Cortex of kidney (tissue), 1 donor: ENCODE measurements around the gene ZSWIM5.
"Not testable (repeated sequence)": the region's sequence is repeated elsewhere in the genome, so short reads cannot be mapped to it uniquely, and the experiment has no call there.

Experiments used
- DNase-seq: peaks from one replicate; lab custom pipeline; 2025; lab: John Stamatoyannopoulos, UW

The ZSWIM5 gene

DNA sequence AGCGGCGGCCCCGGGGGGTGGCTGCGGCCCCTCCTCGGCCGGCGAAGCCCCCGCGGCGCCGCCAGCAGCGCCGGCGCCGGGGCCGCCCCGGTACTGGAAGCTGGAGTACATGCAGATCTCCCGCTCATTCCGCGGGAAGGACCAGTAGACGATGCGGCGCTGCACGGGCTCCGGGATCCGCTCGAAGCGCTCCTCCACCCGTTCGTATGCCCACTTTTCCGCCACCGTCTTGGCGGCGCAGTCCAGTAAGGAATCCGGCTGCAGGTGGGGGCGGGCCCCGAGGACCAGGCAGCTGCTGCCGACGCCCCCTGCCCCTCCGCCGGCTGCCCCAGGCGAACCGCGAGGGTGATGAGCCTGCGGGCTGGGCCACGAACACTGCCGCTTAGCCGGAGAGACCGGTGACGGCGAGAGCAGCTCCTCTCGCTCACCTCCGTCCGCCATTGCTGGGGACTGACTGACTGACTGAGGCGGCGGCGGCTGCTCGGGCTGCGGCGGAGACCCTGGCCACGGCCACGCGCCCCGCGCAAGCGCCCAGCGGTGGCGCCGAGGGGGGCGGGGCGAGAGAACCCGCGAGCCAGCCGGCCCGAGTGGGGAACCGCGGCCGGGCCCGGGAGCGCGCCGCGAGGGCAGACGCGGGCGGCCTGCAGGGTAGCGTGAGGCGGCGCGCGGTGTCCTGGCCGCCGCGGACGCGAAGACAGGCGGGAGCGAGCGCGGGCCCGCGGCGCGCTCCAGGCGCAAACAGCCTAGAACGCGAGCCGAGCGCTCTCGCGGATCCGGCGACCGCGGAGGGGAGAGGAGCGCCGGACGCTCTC lies at the start of gene ZSWIM5:
Gene ZSWIM5 (minus strand): TSS at position 696 of the 812 bp plus-strand sequence. CDS start 255 bp downstream, at position 441.
- peak; percentile 33 for DNase-seq

DNA sequence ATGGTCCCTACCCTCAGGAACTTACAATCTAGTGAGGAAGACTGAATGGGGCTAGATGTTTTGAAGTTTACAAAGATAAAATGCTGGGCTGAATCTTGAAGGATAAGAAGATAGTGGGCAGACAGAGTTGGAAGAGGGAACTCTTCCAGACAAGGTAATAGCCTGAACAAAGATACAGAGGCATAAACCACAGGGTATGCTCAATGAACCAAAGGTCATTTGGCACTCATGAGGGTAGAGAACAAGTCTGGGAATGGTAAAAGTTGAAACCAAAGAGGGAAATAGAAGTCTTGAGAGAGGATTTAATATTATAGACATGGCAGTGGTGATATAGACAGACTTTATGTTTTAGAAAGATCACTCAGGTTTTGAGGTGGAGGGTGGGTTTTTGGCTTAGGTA lies 48.1 kb upstream of the ZSWIM5 start:
- no peak for DNase-seq

DNA sequence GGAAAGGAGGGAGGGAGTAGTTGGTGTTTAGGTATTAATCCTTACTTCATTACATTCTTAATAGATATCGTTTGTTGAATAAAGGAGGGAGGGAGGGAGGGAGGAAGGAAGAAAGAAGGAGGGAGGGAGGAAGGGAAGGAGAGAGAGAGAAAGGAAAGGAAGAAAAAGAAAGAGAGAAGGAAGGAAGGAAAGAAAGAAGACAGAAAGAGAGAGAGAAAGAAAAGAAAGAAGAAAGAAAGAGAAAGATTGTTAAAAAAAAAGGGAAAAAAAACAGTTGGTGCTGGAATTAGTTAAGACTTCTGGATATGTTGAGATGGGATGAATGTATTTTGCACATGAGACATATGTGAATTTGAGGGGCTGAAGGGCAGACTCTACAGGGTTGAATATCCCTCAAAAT lies 44.1 kb upstream of the ZSWIM5 start:
- DNase-seq, result no peak

DNA sequence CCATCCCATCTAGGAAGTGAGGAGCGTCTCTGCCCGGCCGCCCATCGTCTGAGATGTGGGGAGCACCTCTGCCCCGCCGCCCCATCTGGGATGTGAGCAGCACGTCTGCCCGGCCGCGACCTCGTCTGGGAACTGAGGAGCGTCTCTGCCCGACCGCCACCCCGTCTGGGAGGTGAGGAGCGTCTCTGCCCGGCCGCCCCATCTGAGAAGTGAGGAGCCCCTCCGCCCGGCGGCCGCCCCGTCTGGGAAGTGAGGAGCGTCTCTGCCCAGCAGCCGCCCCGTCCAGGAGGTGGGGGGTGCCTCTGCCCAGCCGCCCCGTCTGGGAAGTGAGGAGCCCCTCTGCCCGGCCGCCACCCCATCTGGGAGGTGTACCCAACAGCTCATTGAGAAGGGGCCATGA lies 41.6 kb upstream of the ZSWIM5 start:
- DNase-seq, result not testable (repeated sequence)

DNA sequence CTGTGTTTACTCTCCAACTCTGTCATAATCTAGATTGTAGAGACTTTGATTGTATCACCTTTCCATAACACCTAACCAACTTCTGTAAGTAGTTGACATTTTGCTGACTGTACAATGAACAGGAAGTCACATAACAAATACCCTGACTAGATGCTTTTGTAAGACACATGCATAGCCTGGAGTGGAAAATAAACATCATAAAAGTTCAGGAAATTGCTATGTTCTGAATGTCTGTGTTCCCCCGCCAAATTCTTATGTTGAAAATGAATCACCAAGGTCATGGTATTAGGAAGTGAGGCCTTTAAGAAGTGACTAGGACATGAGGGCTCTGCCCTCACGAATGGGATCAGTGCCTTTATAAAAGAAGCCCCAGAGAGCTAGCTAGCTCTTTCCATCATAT lies 40.4 kb upstream of the ZSWIM5 start:
- DNase-seq, result no peak

DNA sequence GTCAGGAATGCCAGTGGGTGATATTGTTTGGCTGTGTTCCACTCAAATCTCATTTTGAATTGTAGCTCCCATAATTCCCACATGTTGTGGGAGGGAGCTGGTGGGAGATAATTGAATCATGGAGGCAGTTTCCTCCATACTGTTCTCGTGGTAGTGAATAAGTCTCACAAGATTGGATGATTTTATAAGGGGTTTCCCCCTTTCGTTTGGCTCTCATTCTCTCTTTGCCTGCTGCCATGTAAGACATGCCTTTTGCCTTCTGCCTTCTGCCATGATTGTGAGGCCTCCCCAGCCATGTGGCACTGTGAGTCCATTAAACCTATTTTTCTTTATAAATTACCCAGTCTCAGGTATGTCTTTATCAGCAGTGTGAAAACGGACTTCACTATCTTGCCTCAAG lies 40.0 kb upstream of the ZSWIM5 start:
- DNase-seq, result not testable (repeated sequence)

DNA sequence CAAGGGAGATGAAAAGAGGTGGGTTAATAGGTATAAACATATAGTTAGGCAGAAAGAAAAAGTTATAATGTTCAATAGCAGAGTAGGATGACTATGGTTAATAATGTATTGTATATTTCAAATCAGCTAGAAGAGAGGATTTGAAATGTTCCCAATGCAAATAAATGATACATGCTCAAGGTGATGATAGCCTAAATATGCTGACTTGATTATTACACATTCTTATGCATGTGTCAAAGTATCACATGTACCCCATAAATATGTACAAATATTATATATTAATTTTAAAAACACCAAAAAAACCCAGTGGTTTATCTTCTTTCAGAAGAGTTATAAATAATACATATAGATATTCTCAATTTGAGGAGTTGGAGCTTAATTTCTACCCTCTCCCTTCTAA lies 38.3 kb upstream of the ZSWIM5 start:
- DNase-seq, result no peak

DNA sequence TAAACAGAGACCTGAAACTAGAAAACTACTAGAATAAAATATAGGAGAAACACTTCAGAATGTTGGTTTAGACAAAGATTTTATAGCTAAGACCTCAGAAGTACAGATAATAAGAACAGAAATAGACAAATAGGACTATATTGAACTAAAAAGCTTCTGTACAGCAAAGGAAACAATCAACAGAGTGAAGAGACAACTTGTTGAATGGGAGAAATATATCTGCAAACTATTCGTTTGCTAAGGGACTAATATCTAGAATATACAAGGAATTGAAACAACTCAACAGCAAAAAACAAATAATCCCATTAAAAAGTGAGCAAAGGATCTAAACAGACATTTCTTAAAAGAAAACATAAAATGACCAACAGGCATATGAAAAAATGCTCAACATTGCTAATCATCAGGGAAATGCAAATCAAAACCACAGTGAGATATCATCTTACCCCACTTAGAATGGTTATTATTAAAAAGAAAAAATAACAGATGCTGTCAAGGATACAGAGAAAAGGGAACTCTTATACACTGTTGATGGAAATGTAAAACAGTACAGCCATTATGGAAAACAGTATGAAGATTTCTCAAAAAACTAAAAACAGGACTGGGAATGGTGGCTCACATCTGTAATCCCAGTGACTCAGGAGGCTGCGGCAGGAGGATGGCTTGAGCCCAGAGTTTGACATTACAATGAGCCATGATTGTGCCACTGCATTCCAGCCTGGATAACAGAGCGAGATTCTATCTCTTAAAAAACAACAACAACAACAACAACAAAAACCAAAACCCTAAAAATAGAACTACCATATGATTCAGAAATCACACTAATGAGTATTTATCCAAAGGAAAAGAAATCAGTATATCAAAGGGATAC lies 37.3 kb upstream of the ZSWIM5 start:
- DNase-seq, result no peak

DNA sequence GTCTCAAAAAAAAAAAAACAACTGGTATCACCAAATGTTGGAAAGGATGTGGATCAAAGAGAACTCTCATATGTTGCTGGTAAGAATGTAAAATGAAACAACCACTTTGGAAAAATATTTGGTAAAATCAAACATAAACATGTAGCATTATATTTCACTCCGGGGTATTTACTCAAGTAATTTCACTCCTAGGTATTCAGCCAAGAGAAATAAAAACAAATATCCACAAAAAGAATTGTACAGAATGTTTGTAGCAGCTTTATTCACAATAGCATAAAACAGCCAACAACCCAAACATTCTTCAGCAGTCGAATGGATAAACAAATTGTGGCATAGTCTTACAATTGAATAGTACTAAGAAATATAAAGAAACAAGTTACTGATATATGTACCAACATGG lies 32.4 kb upstream of the ZSWIM5 start:
- no peak for DNase-seq

DNA sequence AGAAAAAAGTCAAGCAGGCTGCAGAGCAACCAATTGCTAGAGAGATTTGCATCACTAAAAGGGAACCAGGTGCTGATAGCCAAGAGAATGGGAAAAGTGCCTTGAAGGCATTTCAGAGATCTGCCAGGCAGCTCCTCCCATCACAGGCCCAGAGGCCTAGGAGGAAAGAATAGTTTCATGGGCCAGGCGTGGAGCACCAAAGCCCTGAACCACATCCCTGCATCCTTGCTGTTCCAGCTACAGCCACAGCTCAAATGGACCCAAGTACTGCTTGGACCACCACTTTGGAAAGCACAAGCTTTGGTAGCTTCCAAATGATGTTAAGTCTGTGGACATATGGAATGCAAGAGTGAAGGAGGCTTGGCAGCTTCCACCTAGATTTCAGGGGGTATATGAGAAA lies 29.7 kb upstream of the ZSWIM5 start:
- DNase-seq, result no peak

DNA sequence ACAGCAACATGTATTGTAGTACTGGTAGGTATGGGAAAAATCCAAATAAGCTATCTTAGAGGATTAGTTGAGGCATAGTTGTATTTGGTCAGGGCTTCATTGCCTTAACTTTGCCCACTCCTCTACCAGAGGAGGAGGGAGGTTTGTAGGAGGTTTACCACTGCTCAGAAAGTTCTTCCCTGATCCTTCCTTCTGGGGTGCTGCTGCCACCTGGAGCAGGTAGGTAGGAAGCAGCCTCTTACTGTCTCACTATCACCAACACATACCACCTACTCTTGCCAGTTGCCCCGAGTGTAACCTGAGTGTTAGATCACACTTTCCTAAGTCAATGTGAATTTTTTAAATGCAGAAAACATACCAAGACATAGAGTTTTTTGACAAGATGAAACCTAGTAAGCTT lies 24.1 kb upstream of the ZSWIM5 start:
- no peak for DNase-seq

DNA sequence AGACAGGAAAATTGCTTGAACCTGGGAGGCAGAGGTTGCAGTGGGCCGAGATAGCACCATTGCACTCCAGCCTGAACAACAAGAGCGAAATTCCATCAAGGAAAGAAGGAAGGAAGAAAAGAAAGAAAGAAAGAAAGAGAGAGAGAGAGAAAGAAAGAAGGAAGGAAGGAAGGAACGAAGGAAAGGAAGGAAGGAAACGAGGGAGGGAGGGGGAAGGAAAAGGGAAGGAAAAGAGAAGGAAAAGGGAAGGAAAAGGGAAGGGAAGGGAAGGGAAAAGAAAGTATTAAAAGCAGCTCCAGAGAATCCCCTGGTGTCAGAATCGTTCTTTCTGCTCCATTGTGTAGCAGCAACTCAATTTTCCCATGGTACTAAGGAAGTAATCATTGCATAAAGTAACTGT lies 19.2 kb upstream of the ZSWIM5 start:
- no peak for DNase-seq

DNA sequence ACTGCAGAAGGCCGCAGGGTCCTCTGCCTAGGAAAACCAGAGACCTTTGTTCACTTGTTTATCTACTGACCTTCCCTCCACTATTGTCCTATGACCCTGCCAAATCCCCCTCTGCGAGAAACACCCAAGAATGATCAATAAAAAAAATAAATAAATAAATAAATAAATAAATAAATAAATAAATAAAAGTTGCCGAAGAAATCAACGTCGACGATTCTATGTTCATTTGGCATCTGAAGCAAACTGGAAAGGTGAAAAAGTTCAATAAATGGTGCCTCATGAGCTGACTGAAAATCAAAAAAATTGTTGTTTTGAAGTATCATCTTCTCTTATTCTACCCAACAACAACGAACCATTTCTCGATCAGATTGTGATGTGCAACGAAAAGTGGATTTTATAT lies 17.3 kb upstream of the ZSWIM5 start:
- DNase-seq, result not testable (repeated sequence)

DNA sequence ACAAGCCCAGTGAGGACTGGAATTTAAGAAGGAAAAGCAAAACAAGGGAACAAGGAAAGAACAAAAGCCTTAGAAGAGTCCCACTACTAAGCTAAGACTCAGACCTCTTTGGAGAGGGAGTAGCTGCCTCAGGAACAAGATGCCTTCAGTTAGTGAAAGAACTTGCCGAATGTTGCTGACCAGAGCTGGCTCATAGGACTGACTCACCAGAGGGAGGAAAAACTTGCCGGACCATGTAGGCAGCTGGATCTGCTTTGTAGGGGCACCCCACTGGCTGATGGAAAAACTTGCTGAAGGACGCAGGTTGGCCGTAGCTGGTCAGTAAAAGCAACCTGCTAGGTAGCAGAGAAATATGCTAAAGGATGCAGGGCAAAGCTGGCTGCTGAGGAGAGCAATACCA lies 15.3 kb upstream of the ZSWIM5 start:
- DNase-seq, result no peak

DNA sequence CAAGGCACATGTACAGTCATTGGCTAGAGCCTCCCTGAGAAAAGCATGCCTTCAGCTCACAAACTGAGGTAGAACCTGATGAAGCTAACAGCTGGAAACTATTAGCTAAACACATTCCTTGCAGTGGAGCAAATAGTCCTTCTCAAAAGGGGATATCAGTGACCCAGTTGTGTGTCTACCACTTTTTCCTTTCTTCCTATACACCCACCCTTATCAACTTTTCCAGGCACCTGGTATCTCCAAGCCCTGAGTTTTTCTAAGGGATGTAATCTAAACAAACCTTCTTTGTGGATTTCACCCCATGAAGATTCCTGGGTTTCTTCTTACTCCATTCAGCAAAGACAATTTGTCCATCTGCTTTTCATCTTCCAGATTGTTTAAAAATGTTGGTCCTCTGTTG lies 10.5 kb upstream of the ZSWIM5 start:
- DNase-seq, result no peak

DNA sequence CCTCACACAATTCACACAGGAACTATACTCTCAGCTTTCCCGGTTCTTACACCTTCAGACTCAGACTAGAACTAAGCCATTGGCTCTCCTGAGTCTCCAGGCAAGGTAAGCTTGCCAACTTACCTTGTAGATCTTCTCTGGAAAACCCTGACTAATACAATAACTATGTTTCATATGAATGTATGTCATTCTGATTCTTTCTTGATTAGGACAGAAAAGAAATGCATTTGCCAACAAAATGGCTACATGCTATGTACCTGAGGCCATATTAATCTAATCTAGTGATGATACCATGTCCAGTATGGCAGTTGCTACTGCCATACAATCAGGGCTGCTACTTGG lies 9.8 kb upstream of the ZSWIM5 start:
- DNase-seq, result no peak

DNA sequence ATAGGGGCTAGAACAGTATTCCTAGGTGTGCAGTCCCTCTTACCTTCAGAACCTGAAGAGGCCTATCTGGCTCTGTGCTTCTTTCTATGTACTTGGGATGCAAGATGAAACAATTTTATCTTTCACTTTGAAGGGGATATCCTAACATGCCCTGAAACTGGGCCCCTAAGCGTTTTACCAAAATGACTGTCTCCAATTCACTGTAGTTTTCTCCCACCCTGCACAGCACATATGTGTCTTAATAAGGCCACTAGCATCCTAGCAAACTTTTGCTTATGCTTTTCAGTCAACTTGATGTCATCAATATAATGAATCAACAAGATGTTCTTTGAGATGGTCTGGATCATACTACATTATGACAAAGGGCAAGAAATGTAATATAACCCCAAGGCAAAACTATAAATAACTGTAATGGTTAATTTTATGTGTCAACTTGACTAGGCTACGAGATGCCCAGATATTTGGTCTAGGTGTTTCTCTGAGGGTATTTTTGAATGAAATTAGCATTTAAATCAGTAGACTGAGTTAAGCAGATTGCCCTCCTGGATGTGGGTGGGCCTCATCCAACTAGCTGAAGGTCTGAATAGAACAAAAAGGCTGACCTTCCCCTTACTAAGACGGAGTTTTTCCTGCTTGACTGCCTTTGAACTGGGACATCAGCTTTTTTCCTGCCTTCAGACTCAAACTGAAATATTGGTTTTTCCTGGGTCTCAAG lies 9.2 kb upstream of the ZSWIM5 start:
- DNase-seq, result no peak

DNA sequence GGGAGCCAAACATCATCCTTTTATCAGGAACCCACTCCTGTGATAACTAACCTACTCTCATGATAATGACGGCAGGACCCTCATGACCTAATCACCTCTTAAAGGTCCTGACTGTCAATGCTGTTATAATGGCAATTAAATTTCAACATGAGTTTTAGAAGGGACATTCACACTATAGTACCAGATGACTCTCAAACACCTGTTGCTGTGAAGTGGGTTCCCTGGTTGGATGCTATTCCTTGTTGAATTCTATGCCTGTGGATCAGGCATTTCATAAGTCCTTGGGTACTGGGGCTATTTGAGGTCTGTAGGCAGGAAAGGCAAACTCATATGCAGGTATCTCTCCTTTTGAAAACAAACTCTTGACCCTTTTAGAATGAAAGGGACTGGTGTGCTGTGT lies 7.5 kb upstream of the ZSWIM5 start:
- no peak for DNase-seq

DNA sequence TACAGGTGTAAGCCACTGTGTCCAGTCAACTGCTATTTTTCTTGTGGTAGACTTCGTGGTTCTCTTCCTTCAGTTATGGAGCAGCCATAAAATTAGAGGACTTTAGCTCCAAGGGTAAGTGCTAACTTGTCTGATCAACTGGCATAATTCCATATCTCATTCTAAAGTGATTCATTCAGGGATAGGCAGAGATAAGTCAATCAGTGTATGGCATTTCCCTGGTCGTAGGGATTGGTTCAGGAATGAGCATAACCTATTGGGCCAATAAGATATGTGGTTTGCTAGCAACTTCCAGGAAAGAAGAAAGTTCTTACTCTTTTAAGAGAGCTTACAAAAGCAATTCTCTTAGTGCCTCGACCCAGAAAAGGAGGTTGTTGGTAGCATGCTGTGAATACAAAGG lies 4.7 kb upstream of the ZSWIM5 start:
- no peak for DNase-seq

DNA sequence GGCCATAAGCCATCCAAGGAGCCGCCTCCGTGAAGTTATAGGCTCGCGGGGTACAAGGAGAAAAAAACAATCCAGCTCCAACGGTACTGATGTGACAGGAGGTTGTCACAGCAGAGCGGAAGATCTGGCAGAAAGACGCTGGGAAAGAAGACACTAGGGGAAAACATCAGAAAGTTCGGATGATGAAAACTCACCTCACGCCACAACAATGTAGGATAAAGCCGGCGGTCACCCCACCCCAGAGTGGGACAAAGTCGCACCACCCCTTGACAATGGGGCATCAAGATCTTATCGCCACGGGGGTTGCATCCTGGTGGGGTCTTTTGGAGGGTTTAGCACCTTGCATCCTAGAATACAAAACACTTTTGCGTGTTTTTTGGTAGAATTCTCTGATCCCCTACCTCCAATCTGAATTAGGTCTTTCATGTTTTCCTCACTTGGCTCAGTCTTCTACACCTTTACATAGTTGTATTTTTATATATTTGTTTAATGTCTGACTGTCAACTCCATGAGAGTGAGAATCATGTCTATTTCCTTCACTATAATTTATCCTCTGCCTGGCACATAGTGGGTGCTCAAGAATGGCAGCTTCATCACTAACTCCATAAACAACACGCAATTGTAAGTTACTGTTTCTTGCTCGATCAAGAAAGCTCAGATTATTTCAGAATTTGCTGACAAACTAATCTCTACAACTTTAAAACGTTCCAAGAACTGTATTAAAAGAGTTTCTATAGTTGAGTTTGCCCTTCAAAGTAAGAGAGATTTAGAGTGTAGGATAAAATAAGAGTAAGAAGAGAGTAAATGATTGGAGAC lies 611 bp upstream of the ZSWIM5 start:
- no peak for DNase-seq

DNA sequence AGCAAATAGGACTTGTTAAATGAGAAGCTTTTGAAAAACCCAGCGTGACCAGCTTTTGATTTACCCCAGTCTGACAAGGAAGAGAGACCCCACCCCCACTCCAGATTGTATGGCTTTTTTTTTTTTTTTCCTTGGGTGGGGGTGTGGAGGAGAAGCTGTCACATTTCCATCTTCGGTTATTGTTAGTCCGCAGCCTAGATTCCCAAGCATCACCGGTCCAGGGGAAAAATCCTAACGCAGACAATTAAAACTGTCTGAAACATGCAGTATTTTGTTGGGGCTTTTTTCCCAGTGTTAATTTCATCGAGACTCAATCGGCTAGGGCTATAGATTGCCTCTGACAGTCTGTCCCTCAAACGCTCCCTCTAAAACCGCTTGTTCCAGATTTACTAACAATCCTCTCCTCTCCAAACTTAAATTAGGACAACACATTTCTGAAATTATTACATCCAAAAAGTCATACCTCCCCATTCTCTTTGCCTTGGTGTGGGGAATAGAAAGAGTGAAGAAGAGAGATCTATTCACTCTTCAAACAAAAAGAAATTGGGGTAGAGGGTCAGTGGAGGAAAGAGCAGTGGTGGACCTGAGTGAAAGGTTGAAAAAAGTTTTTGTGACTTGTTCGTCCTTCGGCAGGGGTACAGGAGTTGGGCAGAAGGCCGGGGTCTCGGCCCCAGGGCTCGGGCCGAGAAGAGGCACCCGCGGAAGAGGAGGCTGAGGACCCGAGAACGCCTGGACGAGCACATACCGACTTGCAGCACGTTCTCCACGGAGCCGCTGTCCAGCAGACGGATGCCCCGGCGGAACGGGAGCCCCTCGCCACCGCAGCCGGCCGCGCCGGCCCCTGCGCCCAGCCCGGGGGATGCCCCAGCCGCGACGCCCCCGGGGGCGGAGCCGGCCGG lies 1.1 kb downstream of the ZSWIM5 start:
- peak; percentile 5 for DNase-seq
